GM10266 (cell line): ENCODE results near the gene TRIM21.

Experiments used
- DNase-seq: peaks from one replicate; pipeline ENCODE4 v3.0.0; 2012; ENCODE audit errors: extremely low spot score
- CTCF ChIP-seq: IDR thresholded peaks from 2 replicates; pipeline ENCODE4 v1.5.1; 2012; ENCODE audit warnings: mild to moderate bottlenecking, low read depth; ENCODE audit not compliant: control insufficient read depth, insufficient read depth; ENCODE audit errors: missing control alignments

The TRIM21 gene

GRCh38 chr11:4393209-4393857, at the start of gene TRIM21:
TRIM21 (minus strand) TSS chr11:4393702; CDS start chr11:4390409, 3,293 bp downstream.
- no peak for TF ChIP-seq CTCF
- DNase-seq, result peak; percentile 82

GRCh38 chr11:4441515-4441914, 48.0 kb upstream of the TRIM21 start:
- no peak for TF ChIP-seq CTCF
- DNase-seq, result no peak

GRCh38 chr11:4436411-4436810, 42.9 kb upstream of the TRIM21 start:
- no peak for DNase-seq
- TF ChIP-seq CTCF, result no peak

GRCh38 chr11:4433856-4434255, 40.4 kb upstream of the TRIM21 start:
- TF ChIP-seq CTCF, result no peak
- no peak for DNase-seq

- TF ChIP-seq CTCF, result no peak
- DNase-seq, result no peak
Observed at GRCh38 chr11:4430051-4430450, 36.5 kb upstream of the TRIM21 start.

GRCh38 chr11:4418403-4418802, 24.9 kb upstream of the TRIM21 start:
- TF ChIP-seq CTCF, result no peak
- no peak for DNase-seq

- TF ChIP-seq CTCF, result no peak
Observed at GRCh38 chr11:4416816-4417215, 23.3 kb upstream of the TRIM21 start.

More at GRCh38 chr11:4416816-4417215, 23.3 kb upstream of the TRIM21 start:
- DNase-seq, result no peak
